ENCODE measurements around the gene SLC34A3. TPM values are rescaled to one million over a fixed set of nuclear protein-coding genes. Genes with fewer than 3 reads are reported as not detected.

The SLC34A3 gene
- total RNA-seq, 1 experiment from 2014 or later: 0.26 TPM

DNA sequence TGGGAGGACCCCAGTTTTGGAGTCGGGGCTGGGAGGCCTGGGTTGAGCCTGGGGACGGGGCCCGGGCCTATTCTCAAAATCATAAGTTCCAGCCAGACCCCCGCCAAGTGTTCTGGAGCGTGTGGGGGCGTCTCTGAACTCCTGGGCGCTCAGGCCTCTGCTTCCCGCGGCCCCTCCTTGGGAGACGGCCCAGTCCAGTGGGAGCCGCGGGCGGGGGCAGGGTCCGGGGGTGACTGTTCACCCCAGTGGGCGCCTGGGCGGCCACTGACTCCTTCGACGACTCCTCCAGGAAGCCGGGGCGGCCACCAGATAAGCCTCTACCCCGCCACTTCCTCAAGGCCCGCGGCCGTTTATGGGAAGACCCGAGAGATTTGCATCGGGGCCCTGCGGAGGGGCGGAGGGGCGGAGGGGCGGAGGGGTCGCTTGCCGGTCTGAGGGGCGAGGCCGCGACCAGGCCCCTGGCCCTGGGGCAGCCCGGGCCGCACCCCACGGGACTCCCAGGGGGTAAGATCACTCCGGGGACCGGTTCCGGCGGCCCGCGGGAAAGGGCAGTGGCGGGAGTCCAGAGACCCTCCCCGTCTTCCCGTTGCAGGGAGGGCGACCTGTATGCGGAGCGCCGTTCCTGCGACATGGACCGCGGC is 47.5 kb downstream of the SLC34A3 start:
- no peaks in the 10 kb centered on the region for H3K27me3 Mint-ChIP-seq (ENCODE audit: unreplicated experiment)
- TF ChIP-seq, protein P1, sequence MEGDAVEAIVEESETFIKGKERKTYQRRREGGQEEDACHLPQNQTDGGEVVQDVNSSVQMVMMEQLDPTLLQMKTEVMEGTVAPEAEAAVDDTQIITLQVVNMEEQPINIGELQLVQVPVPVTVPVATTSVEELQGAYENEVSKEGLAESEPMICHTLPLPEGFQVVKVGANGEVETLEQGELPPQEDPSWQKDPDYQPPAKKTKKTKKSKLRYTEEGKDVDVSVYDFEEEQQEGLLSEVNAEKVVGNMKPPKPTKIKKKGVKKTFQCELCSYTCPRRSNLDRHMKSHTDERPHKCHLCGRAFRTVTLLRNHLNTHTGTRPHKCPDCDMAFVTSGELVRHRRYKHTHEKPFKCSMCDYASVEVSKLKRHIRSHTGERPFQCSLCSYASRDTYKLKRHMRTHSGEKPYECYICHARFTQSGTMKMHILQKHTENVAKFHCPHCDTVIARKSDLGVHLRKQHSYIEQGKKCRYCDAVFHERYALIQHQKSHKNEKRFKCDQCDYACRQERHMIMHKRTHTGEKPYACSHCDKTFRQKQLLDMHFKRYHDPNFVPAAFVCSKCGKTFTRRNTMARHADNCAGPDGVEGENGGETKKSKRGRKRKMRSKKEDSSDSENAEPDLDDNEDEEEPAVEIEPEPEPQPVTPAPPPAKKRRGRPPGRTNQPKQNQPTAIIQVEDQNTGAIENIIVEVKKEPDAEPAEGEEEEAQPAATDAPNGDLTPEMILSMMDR (IDR thresholded peaks at IDR 0.05; ENCODE audit: unreplicated experiment): no peak
- peak overlapping the region; percentile 85 for H3K4me3 Mint-ChIP-seq (ENCODE audit: low read depth, unreplicated experiment)
- H3K4me1 Mint-ChIP-seq (ENCODE audit: low read depth, unreplicated experiment): peaks cover 29% of the 10 kb centered on the region
- intact Hi-C loops (cut with micrococcal nuclease; ENCODE audit: unreplicated experiment): no loop called here
- CTCF ChIA-PET: interaction anchor here (0.5 to 1.6 kb wide), 3 partner anchors 9 to 42 kb away, joined by 3 to 8 read pairs (median 3); no protein-coding TSS in a partner anchor
- H3K36me3 Mint-ChIP-seq (ENCODE audit: insufficient read depth, unreplicated experiment): peaks cover 59% of the 10 kb centered on the region
- BruUV-seq (replicated peaks): TSS peak; percentile 54
- no peaks in the 10 kb centered on the region for H3K9me3 Mint-ChIP-seq (ENCODE audit: low read depth, unreplicated experiment)
- DNase-seq: no peak
- H3K27ac Mint-ChIP-seq (ENCODE audit: unreplicated experiment): peak overlapping the region; percentile 94

DNA sequence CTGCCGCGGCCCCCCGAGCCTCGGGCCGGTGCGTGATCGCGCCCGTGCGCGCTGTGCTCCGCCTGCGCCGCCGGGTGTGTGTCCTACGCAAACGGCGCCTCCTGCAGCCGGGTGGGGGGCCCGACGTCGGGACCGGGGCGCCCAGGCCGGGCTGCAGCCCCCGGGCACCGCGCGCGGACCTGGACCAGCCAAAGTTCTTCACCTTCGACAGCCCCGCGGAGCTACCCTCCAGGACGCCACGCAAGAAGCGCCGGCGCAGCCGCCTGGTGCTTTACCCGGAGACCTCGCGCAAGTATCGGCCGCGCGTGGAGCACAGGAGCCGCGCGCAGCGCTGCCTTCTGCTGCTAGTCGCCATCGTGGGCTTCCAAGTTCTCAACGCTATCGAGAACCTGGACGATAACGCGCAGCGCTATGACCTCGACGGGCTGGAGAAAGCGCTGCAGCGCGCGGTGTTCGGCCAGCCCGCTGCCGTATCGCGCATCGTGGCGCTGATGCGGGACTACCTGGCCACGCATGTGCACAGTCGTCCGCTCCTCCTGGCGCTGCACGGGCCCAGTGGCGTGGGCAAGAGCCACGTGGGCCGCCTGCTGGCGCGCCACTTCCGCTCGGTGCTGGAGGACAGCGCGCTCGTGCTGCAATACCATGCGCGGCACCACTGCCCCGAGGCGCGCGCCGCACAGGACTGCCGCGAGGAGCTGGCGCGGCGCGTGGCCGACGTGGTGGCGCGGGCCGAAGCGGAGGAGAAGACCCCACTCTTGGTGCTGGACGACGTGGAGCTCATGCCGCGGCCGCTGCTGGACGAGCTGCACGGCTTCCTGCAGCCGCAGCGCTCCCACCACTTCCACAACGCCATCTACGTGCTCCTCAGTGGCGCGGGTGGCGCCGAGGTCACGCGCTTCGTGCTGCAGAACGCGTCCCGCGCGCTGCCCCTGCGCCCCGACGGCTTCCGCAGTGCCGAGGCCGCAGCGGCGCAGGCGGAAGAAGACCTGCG is 48.3 kb downstream of the SLC34A3 start:
- Mint-ChIP-seq H3K9me3 (ENCODE audit: low read depth, unreplicated experiment) (no peaks in the 10 kb centered on the region), H3K4me1 (ENCODE audit: low read depth, unreplicated experiment) (peaks cover 29% of the 10 kb centered on the region), H3K36me3 (ENCODE audit: insufficient read depth, unreplicated experiment) (peaks cover 58% of the 10 kb centered on the region), H3K27me3 (ENCODE audit: unreplicated experiment) (no peaks in the 10 kb centered on the region), H3K4me3 (ENCODE audit: low read depth, unreplicated experiment) (peak overlapping the region; percentile 28), H3K27ac (ENCODE audit: unreplicated experiment) (no peak overlapping the region)
- intact Hi-C loops (cut with micrococcal nuclease; ENCODE audit: unreplicated experiment): no loop called here
- no peak for DNase-seq
- TF ChIP-seq, protein P1 (IDR thresholded peaks at IDR 0.05; ENCODE audit: unreplicated experiment): no peak
- CTCF ChIA-PET: no interaction called here
- BruUV-seq (replicated peaks): no TSS peak

DNA sequence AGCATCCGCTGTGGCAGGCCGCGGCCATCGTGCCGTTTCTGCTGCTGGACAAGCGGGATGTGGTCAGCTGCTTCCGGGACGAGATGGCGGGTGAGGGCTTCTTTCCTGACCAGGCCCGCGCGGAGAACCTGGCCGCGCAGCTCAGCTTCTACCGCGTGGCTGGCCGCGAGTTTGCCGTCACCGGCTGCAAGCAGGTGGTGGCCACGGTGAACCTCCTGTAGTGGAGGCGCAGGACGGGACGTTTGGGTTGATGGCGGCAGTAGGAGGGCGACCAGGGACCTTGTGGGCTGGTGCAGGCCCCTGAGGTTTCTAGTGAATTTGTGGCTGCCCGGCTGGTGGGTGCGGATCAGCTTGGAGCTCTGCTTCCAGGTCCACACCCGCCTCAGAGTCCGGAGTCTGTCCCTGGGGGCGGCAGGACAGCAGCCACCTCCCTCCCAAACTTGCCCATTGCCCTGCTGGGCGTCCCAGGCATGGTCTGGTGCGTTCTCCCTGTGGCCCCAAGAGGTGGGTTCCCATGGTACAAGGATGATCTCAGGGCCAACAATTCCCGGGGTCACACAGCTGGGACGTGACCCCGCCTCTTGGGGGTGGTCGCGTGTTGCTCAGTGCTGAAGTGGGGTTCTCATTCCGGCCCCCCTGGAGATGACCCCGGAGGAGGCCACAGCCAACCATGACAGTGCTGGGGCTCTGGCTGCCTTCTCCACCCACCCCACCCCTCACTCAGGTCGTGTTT is 49.2 kb downstream of the SLC34A3 start:
- H3K27me3 Mint-ChIP-seq (ENCODE audit: unreplicated experiment): no peaks in the 10 kb centered on the region
- CTCF ChIA-PET: no interaction called here
- TF ChIP-seq, protein P1 (IDR thresholded peaks at IDR 0.05; ENCODE audit: unreplicated experiment): no peak
- DNase-seq: no peak
- H3K27ac Mint-ChIP-seq (ENCODE audit: unreplicated experiment): no peak overlapping the region
- peak overlapping the region; percentile 28 for H3K4me3 Mint-ChIP-seq (ENCODE audit: low read depth, unreplicated experiment)
- H3K4me1 Mint-ChIP-seq (ENCODE audit: low read depth, unreplicated experiment): peaks cover 29% of the 10 kb centered on the region
- no peaks in the 10 kb centered on the region for H3K9me3 Mint-ChIP-seq (ENCODE audit: low read depth, unreplicated experiment)
- BruUV-seq (replicated peaks): TSS peak; percentile 8
- intact Hi-C loops (cut with micrococcal nuclease; ENCODE audit: unreplicated experiment): no loop called here
- peaks cover 56% of the 10 kb centered on the region for H3K36me3 Mint-ChIP-seq (ENCODE audit: insufficient read depth, unreplicated experiment)
